Panc1 (cell line): ENCODE data around the gene KANK2. TPM values are rescaled to one million over a fixed set of nuclear protein-coding genes. Genes with fewer than 3 reads are reported as not detected.

Experiments used
- ATAC-seq: fragments of 200-7000 bp; cut with Tn5 transposase; 2 replicates; pipeline ENCODE4 v1.9.1; 2020; ENCODE audit warnings: mild to moderate bottlenecking, moderate library complexity
- BruUV-seq: library from RNA; stranded (reverse); fragments of 400-500 nt; replicated peaks from 2 replicates; lab custom pipeline; 2021; lab: Mats Ljungman, UMichigan
- CTCF ChIA-PET: fragments of 300-600 bp; sonication (Branson Sonifier 250); formaldehyde crosslinking; loops from one replicate; lab custom pipeline; 2022; ENCODE audit warnings: antibody characterized with exemption; lab: Charles Lee
- POLR2A ChIA-PET: fragments of 300-600 bp; sonication (Branson Sonifier 250); formaldehyde crosslinking; loops from one replicate; lab custom pipeline; 2022; ENCODE audit warnings: antibody characterized with exemption; lab: Charles Lee
- DNase-seq: peaks from one replicate; pipeline ENCODE4 v3.0.0-alpha.2; 2010; ENCODE audit warnings: low read depth, low spot score
- H3K27ac ChIP-seq: 2 replicates; pipeline ENCODE4 v1.5.1; 2011; ENCODE audit warnings: mild to moderate bottlenecking, low read length, inconsistent platforms
- H3K27me3 ChIP-seq: fragments of 200-500 bp; sonication (Bioruptor generic); 2 replicates; pipeline ENCODE4 v1.6.0; 2014; ENCODE audit warnings: low read length, inconsistent platforms; ENCODE audit not compliant: control insufficient read depth, insufficient read depth
- H3K36me3 ChIP-seq: fragments of 200-500 bp; sonication (Bioruptor generic); 2 replicates; pipeline ENCODE4 v1.5.1; 2014; ENCODE audit warnings: inconsistent platforms, mild to moderate bottlenecking, low read length, moderate library complexity; ENCODE audit not compliant: control insufficient read depth, insufficient read depth
- H3K4me1 ChIP-seq: 2 replicates; pipeline ENCODE4 v1.5.1; 2011; ENCODE audit warnings: inconsistent platforms, mild to moderate bottlenecking, low read length, moderate library complexity; ENCODE audit not compliant: control insufficient read depth, insufficient read depth
- H3K4me3 ChIP-seq, 2 experiments: 2 replicates each; pipeline ENCODE4 v1.5.1; 2011 to 2012; ENCODE audit warnings: low read depth in 2 of 2, low read length in 2 of 2, mild to moderate bottlenecking in 2 of 2, inconsistent platforms in 1 of 2, moderate library complexity in 1 of 2
- H3K9me3 ChIP-seq: fragments of 200-500 bp; sonication (Bioruptor generic); 2 replicates; pipeline ENCODE4 v1.5.1; 2014; ENCODE audit warnings: low read depth, mild to moderate bottlenecking, inconsistent platforms, low read length, moderate library complexity; ENCODE audit not compliant: control insufficient read depth, insufficient read depth
- POLR2AphosphoS5 ChIP-seq: IDR thresholded peaks from 2 replicates; pipeline ENCODE4 v1.6.1; 2012; ENCODE audit warnings: mild to moderate bottlenecking, low read depth, low read length, moderate library complexity
- SIN3A ChIP-seq: IDR thresholded peaks from 2 replicates; pipeline ENCODE4 v1.6.1; 2012; ENCODE audit warnings: low read depth, mild to moderate bottlenecking, low read length, moderate library complexity, borderline replicate concordance; ENCODE audit not compliant: insufficient read depth
- TCF7L2 ChIP-seq: IDR thresholded peaks from 2 replicates; pipeline ENCODE4 v1.6.1; 2011; ENCODE audit warnings: mild to moderate bottlenecking, low read depth, low read length, inconsistent platforms
- in situ Hi-C: cut with HindIII; loops from 2 replicates; pipeline ENCODE4 v1.10.0; 2016; ENCODE audit warnings: low sequenced_read_pairs, low pct_unique_long_range_greater_than_20kb
- intact Hi-C: fragments of 100-400 bp; cut with micrococcal nuclease; formaldehyde crosslinking; loops from one replicate; pipeline ENCODE4 v1.10.0; 2022; ENCODE audit not compliant: unreplicated experiment
- total RNA-seq: library from RNA; stranded (reverse); gene quantifications from one replicate; pipeline ENCODE4 v1.2.1, GENCODE V29; 2021; ENCODE audit not compliant: unreplicated experiment
- TF ChIP-seq, protein P1 (sequence below), 2 experiments: IDR thresholded peaks; 2 replicates each; pipeline ENCODE4 v1.6.1; 2011 to 2012; ENCODE audit warnings: low read depth in 2 of 2, control low read depth in 1 of 2, low read length in 1 of 2, mild to moderate bottlenecking in 1 of 2, moderate library complexity in 1 of 2; ENCODE audit not compliant: insufficient read depth in 1 of 2
- TF ChIP-seq, protein P2 (sequence below): fragments of 450-650 bp; IDR thresholded peaks from 2 replicates; pipeline ENCODE4 v1.5.1; 2017; ENCODE audit warnings: mild to moderate bottlenecking

The KANK2 gene
- total RNA-seq, 1 experiment from 2014 or later: 121 TPM

DNA sequence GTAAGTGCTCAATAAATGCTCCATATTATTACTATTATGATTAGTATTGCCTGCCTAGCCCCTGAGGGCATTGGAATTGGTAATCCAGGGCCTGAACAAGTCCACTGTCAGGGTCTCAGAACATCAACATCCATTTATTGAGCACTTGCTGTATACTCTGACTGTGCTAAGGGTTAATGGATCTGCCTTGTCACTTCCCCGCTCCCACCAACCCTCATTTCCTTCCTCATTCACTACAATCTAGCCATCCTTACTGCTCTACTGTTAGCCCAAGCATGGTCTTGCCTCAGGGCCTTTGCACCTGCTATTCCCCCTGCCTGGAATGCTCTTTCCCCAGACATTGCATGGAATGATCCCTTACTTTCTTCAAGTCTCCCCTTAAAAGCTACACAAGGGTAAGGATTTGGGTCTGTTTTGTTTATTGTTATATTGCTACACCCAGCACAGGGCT is 29.4 kb upstream of the KANK2 start:
- POLR2A ChIA-PET: no interaction called here
- H3K4me1 ChIP-seq: no peaks in the 10 kb centered on the region
- no peak for TF ChIP-seq SIN3A
- no peak for TF ChIP-seq POLR2AphosphoS5
- TF ChIP-seq, protein P1, sequence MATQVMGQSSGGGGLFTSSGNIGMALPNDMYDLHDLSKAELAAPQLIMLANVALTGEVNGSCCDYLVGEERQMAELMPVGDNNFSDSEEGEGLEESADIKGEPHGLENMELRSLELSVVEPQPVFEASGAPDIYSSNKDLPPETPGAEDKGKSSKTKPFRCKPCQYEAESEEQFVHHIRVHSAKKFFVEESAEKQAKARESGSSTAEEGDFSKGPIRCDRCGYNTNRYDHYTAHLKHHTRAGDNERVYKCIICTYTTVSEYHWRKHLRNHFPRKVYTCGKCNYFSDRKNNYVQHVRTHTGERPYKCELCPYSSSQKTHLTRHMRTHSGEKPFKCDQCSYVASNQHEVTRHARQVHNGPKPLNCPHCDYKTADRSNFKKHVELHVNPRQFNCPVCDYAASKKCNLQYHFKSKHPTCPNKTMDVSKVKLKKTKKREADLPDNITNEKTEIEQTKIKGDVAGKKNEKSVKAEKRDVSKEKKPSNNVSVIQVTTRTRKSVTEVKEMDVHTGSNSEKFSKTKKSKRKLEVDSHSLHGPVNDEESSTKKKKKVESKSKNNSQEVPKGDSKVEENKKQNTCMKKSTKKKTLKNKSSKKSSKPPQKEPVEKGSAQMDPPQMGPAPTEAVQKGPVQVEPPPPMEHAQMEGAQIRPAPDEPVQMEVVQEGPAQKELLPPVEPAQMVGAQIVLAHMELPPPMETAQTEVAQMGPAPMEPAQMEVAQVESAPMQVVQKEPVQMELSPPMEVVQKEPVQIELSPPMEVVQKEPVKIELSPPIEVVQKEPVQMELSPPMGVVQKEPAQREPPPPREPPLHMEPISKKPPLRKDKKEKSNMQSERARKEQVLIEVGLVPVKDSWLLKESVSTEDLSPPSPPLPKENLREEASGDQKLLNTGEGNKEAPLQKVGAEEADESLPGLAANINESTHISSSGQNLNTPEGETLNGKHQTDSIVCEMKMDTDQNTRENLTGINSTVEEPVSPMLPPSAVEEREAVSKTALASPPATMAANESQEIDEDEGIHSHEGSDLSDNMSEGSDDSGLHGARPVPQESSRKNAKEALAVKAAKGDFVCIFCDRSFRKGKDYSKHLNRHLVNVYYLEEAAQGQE (IDR thresholded peaks at IDR 0.05; ENCODE audit: insufficient read depth in 1 of 2, low read depth in 2 of 2, low read length in 1 of 2): no peak
- no peak for TF ChIP-seq TCF7L2
- TF ChIP-seq, protein P2, sequence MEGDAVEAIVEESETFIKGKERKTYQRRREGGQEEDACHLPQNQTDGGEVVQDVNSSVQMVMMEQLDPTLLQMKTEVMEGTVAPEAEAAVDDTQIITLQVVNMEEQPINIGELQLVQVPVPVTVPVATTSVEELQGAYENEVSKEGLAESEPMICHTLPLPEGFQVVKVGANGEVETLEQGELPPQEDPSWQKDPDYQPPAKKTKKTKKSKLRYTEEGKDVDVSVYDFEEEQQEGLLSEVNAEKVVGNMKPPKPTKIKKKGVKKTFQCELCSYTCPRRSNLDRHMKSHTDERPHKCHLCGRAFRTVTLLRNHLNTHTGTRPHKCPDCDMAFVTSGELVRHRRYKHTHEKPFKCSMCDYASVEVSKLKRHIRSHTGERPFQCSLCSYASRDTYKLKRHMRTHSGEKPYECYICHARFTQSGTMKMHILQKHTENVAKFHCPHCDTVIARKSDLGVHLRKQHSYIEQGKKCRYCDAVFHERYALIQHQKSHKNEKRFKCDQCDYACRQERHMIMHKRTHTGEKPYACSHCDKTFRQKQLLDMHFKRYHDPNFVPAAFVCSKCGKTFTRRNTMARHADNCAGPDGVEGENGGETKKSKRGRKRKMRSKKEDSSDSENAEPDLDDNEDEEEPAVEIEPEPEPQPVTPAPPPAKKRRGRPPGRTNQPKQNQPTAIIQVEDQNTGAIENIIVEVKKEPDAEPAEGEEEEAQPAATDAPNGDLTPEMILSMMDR: no peak

DNA sequence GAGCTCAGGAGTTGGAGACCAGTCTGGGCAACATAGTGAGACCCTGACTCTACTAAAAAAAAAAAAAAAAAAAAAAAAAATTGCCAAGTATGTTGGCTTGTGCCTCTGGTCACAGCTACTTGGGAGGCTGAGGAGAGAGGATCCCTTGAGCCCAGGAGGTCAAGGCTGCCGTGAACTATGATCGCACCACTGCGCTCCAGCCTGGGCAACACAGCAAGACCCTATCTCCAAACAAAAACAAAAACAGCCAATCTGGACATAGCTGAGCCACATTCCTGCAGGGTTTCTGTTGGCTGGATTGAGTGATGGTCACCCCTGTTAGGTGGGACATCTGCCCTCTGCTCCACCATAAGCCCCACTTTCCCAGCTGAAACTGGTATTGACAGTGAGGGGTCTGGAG is 28.5 kb upstream of the KANK2 start:
- POLR2A ChIA-PET: no interaction called here
- Histone ChIP-seq H3K4me1 (no peaks in the 10 kb centered on the region), H3K36me3 (no peaks in the 10 kb centered on the region), H3K27me3 (no peaks in the 10 kb centered on the region), H3K4me3 (no peak overlapping the region), H3K9me3 (peaks cover 5% of the 10 kb centered on the region; the same call in 1 of the 2 replicates), H3K27ac (no peak overlapping the region)
- intact Hi-C loops: no loop called here
- CTCF ChIA-PET: interaction anchor here (0.7 kb wide), 1 partner anchor 210 kb away, joined by 11 read pairs; the partner anchor contains the start of gene PRKCSH
- in situ Hi-C loops: no loop called here
- no TSS peak for BruUV-seq
- no peak for DNase-seq
- TF ChIP-seq, protein P1 (IDR thresholded peaks at IDR 0.05; ENCODE audit: insufficient read depth in 1 of 2, low read depth in 2 of 2, low read length in 1 of 2): no peak
- TF ChIP-seq SIN3A (no peak), TCF7L2 (no peak), POLR2AphosphoS5 (no peak)
- TF ChIP-seq, protein P2: no peak
- no peak for ATAC-seq

More for the DNA sequence above, 29.4 kb upstream of the KANK2 start:
- Histone ChIP-seq H3K27me3 (no peaks in the 10 kb centered on the region), H3K27ac (no peak overlapping the region), H3K4me3 (no peak overlapping the region), H3K9me3 (no peaks in the 10 kb centered on the region; the same call in 1 of the 2 replicates), H3K36me3 (no peaks in the 10 kb centered on the region)
- DNase-seq: no peak
- in situ Hi-C loops: no loop called here
- no TSS peak for BruUV-seq
- CTCF ChIA-PET: no interaction called here
- intact Hi-C loops: no loop called here
- no peak for ATAC-seq
